ENCODE results near the gene CDHR5. TPM values are rescaled to one million over a fixed set of nuclear protein-coding genes. Genes with fewer than 3 reads are reported as not detected.

Gene CDHR5
- total RNA-seq, 1 donor from 2014 or later = not detected

DNA sequence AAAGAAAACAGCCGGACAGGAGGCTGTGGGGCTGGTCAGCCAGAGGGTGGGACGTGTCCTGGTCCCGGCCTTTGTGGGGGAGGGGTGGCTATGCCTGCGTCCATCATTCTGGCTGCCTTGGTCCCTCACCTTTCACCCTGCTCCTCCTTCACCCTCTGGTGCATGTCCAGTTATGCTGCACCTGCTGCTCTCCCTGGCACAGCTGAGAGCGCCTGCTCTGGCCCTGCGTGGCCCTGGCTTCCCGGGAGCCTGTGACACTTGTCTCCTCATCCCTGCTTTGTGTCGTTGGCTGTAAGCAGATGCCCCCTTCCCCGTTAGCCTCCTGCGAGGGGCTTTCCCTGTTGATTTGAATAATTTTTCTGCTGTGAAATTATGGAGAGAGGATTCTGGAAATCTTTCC, 31.8 kb downstream of the CDHR5 start:
- TF ChIP-seq, protein P1, sequence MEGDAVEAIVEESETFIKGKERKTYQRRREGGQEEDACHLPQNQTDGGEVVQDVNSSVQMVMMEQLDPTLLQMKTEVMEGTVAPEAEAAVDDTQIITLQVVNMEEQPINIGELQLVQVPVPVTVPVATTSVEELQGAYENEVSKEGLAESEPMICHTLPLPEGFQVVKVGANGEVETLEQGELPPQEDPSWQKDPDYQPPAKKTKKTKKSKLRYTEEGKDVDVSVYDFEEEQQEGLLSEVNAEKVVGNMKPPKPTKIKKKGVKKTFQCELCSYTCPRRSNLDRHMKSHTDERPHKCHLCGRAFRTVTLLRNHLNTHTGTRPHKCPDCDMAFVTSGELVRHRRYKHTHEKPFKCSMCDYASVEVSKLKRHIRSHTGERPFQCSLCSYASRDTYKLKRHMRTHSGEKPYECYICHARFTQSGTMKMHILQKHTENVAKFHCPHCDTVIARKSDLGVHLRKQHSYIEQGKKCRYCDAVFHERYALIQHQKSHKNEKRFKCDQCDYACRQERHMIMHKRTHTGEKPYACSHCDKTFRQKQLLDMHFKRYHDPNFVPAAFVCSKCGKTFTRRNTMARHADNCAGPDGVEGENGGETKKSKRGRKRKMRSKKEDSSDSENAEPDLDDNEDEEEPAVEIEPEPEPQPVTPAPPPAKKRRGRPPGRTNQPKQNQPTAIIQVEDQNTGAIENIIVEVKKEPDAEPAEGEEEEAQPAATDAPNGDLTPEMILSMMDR (IDR thresholded peaks at IDR 0.05; ENCODE audit: insufficient read depth, low read length, severe bottlenecking) = no peak
- FAIRE-seq = no peak
- no peak for DNase-seq (ENCODE audit: low read depth)

DNA sequence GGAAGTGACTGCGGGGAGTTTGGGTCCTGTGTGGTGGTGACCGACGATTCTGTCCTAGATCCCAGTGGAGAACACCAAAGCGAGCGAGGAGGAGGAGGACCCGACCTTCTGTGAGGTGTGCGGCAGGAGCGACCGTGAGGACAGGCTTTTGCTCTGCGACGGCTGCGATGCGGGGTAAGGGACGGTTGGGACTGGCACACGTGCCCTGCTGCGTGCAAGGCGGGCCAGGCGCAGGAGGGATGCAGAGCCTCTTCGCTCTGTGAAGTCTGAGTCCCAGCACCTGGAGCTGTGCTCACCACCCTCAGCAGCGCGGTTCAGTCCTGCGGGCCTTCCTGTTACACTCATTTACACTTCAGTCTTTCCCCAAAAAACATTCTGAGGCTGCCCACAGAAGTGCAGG, 32.3 kb downstream of the CDHR5 start:
- no peak overlapping the region for H3K4me3 ChIP-seq (ENCODE audit: low read depth, low read length)
- FAIRE-seq (no peak), DNase-seq (ENCODE audit: low read depth) (no peak)
- peaks cover 46% of the 10 kb centered on the region for H3K36me3 ChIP-seq (ENCODE audit: control insufficient read depth, insufficient read depth, low read length)
- no peaks in the 10 kb centered on the region for H3K27me3 ChIP-seq (ENCODE audit: control insufficient read depth, insufficient read depth, low read length)
- TF ChIP-seq, protein P1 (IDR thresholded peaks at IDR 0.05; ENCODE audit: insufficient read depth, low read length, severe bottlenecking) = no peak

More for the DNA sequence above, 31.8 kb downstream of the CDHR5 start:
- Histone ChIP-seq H3K27me3 (ENCODE audit: control insufficient read depth, insufficient read depth, low read length) (no peaks in the 10 kb centered on the region), H3K36me3 (ENCODE audit: control insufficient read depth, insufficient read depth, low read length) (peaks cover 46% of the 10 kb centered on the region), H3K4me3 (ENCODE audit: low read depth, low read length) (no peak overlapping the region)

DNA sequence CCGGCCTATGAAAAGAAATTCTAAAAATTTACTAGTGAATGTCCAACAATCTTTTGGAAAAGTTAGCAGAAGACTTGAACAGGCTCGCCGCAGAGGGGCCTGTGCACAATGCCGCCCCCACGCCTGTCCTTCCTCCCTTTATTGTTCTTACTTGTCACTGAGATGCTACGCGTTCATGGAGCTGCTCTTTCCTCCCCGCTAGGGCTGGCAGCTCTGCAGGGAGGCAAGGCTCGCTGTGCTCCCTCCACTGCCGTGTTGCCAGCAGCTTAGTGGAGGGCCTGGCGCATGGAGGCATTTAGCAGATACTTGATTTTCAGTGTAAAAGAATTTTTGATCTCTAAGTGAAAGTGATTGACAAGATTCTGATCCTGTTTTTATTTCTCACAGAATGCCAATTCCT, 33.8 kb downstream of the CDHR5 start:
- FAIRE-seq (no peak), DNase-seq (ENCODE audit: low read depth) (no peak)
- Histone ChIP-seq H3K4me3 (ENCODE audit: low read depth, low read length) (no peak overlapping the region), H3K27me3 (ENCODE audit: control insufficient read depth, insufficient read depth, low read length) (no peaks in the 10 kb centered on the region), H3K36me3 (ENCODE audit: control insufficient read depth, insufficient read depth, low read length) (peaks cover 50% of the 10 kb centered on the region)
- TF ChIP-seq, protein P1 (IDR thresholded peaks at IDR 0.05; ENCODE audit: insufficient read depth, low read length, severe bottlenecking) = no peak

DNA sequence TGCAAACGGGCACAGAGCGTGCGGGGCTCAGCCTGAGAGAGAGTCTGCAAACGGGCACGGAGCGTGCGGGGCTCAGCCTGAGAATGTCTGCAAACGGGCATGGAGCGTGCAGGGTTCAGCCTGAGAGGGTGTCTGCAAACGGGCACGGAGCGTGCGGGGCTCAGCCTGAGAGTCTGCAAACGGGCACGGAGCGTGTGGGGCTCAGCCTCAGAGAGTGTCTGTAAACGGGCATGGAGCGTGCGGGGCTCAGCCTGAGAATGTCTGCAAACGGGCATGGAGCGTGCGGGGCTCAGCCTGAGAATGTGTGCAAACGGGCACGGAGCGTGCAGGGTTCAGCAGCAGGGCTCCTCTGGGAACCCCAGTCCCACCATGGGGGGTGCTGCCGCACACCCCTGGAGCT, 35.0 kb downstream of the CDHR5 start:
- Histone ChIP-seq H3K4me3 (ENCODE audit: low read depth, low read length) (no peak overlapping the region), H3K36me3 (ENCODE audit: control insufficient read depth, insufficient read depth, low read length) (peaks cover 44% of the 10 kb centered on the region), H3K27me3 (ENCODE audit: control insufficient read depth, insufficient read depth, low read length) (no peaks in the 10 kb centered on the region)
- FAIRE-seq = no peak
- TF ChIP-seq, protein P1 (IDR thresholded peaks at IDR 0.05; ENCODE audit: insufficient read depth, low read length, severe bottlenecking) = no peak
- DNase-seq (ENCODE audit: low read depth) = no peak

DNA sequence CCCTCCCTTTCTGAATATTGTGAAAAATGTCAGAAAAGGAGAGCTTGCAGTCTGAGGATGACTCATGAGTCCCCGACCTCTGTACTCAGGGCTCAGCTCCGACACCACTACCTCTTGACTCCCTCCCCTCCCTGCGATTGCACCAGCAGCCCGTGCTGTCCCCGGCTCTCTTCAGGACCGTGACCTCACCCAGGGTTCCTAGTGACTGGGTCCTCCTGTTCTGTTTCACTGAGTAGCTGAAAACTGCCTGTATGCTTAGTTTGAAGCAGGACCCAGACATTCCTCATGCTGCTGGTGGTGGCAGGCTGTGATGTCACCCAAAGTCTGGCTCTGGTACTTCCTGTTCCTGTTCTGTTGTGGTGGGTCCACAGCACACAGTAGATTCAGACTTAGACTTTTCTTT, 36.8 kb downstream of the CDHR5 start:
- TF ChIP-seq, protein P1 (IDR thresholded peaks at IDR 0.05; ENCODE audit: insufficient read depth, low read length, severe bottlenecking) = no peak
- H3K27me3 ChIP-seq (ENCODE audit: control insufficient read depth, insufficient read depth, low read length) = no peaks in the 10 kb centered on the region
- DNase-seq (ENCODE audit: low read depth) (no peak), FAIRE-seq (no peak)
- H3K36me3 ChIP-seq (ENCODE audit: control insufficient read depth, insufficient read depth, low read length) = peaks cover 38% of the 10 kb centered on the region
- no peak overlapping the region for H3K4me3 ChIP-seq (ENCODE audit: low read depth, low read length)

DNA sequence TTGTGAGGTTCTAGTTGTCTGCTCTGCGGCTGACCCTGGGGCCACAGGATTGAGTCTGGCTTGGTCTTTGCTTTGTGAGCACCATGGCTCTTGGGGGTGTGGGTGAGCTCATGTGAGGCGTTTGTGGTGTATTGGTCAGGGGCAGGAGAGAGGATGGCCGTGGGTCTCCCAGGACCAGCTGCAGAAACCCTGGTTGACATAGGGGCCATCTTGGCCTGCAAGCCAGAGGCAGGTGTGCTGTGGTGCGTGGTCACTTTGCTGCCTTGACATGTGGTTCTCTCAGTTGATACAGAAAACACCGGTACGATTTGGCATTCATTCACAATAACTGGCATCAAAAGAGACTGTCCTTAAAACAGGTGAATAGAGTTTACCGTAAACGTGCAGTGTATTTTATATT, 37.2 kb downstream of the CDHR5 start:
- TF ChIP-seq, protein P1 (IDR thresholded peaks at IDR 0.05; ENCODE audit: insufficient read depth, low read length, severe bottlenecking) = no peak
- peaks cover 34% of the 10 kb centered on the region for H3K36me3 ChIP-seq (ENCODE audit: control insufficient read depth, insufficient read depth, low read length)
- H3K27me3 ChIP-seq (ENCODE audit: control insufficient read depth, insufficient read depth, low read length) = no peaks in the 10 kb centered on the region
- no peak overlapping the region for H3K4me3 ChIP-seq (ENCODE audit: low read depth, low read length)
- FAIRE-seq = no peak
- no peak for DNase-seq (ENCODE audit: low read depth)

All from bronchial epithelial cell (primary cell).